Muscle of leg (tissue), 11 donors: ENCODE measurements around the gene CRYL1. TPM values are rescaled to one million over a fixed set of nuclear protein-coding genes. Genes with fewer than 3 reads are reported as not detected.
A peak's percentile ranks its signal among the peaks of the same experiment; 100 is the strongest.

Source experiments
- DNase-seq: peaks from one replicate; pipeline ENCODE4 v3.0.0; 2013
- H3K27ac ChIP-seq: one replicate; pipeline ENCODE4 v1.5.1; 2013; ENCODE audit warnings: mild to moderate bottlenecking, low read length, control low read depth
- H3K27me3 ChIP-seq: one replicate; pipeline ENCODE4 v1.6.1; 2013; ENCODE audit warnings: low read length; ENCODE audit not compliant: control insufficient read depth, insufficient read depth
- H3K36me3 ChIP-seq: one replicate; pipeline ENCODE4 v1.6.1; 2013; ENCODE audit warnings: low read length; ENCODE audit not compliant: control insufficient read depth, insufficient read depth
- H3K4me1 ChIP-seq: one replicate; pipeline ENCODE4 v1.6.1; 2013; ENCODE audit warnings: low read length; ENCODE audit not compliant: control insufficient read depth, insufficient read depth
- H3K4me3 ChIP-seq: one replicate; pipeline ENCODE4 v1.5.1; 2013; ENCODE audit warnings: low read length, control low read depth
- H3K9me3 ChIP-seq: replicated peaks from 2 replicates; pipeline ENCODE4 v1.6.1; 2013; ENCODE audit warnings: low read depth, low read length; ENCODE audit not compliant: control insufficient read depth
- WGBS: methylation state at CpG from one replicate; pipeline ENCODE4 v1.1.5; 2013; ENCODE audit warnings: missing lambda C conversion rate; ENCODE audit not compliant: insufficient coverage; 5-methylcytosine and 5-hydroxymethylcytosine counted together
- polyA plus RNA-seq, 8 donors: library from polyadenylated mRNA; unstranded; fragments of 120-200 nt; gene quantifications; one replicate each; pipeline versions ENCODE4 v1.2.1 to v1.2.3, GENCODE V29; 2013; ENCODE audit warnings: inconsistent platforms in 1 of 8, low replicate concordance in 1 of 8; ENCODE audit not compliant: insufficient read length in 8 of 8, insufficient read depth in 1 of 8
- total RNA-seq: library from RNA; stranded (reverse); fragments of 120-200 nt; gene quantifications from one replicate; pipeline ENCODE4 v1.2.4, GENCODE V29; 2013

Gene CRYL1
- total and polyA plus RNA-seq, 9 donors = 23.6 to 39.1 (median 30.4) TPM

DNA sequence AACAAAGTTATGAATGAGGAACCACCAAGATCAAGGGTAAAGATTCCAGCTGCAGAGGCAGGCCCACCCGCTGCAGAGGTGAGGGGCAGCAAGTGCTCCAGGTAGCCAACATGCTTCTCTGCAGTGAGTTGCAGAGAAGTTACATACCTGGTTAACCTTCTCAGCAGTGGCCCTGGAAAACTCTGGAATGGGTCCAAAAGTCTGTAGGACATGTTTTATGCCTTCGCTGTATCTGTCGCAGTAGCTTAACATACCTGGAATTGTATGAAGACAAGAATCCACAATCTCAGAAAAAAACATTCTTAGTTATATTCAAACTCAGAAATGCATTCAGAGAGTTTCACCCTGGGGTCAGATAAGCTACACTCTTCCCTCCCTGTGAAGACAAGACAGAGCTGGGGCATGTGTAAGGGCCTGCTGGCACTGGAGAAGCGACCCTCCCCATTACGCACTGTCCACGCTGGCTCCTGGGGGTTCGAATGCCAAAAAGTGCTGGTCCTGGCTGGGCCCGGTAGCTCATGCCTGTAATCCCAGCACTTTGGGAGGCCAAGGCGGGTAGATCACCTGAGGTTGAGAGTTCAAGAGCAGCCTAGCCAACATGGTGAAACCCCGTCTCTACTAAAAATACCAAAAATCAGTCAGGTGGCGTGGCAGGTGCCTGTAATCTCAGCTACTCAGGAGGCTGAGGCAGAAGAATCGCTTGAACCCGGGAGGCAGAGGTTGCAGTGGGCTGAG lies 121.0 kb downstream of the CRYL1 start:
- WGBS = 88% methylated on average over 11 of the region's 13 CpGs
- peaks cover 8% of the 10 kb centered on the region for H3K36me3 ChIP-seq

DNA sequence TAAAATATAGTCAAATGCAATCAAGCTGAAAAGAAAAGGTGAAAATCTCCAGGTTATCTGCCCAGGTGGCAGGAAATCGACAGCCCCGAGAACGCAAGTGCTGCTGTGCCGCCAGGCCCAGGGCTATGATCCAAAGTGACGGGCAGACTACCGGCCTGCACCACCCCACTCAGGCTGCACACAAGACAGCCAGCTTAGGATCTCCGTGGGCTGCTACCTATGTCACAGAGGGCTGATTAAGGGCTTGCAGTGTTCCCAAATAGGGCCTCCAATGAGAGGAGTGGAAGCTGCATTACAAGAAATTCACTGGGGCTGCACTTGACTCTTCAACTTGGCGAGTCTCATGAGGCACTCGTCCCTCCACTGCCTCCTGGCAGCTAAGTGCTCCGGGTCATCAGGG lies 121.8 kb downstream of the CRYL1 start:
- no peak for DNase-seq
- Histone ChIP-seq H3K4me3 (no peak overlapping the region), H3K36me3 (peaks cover 8% of the 10 kb centered on the region), H3K9me3 (no peaks in the 10 kb centered on the region), H3K27ac (no peak overlapping the region), H3K4me1 (peaks cover 8% of the 10 kb centered on the region), H3K27me3 (no peaks in the 10 kb centered on the region)
- 82% methylated on average over 7 of the region's 10 CpGs for WGBS

More for the DNA sequence above, 121.0 kb downstream of the CRYL1 start:
- no peaks in the 10 kb centered on the region for H3K9me3 ChIP-seq
- no peak overlapping the region for H3K4me3 ChIP-seq
- H3K27me3 ChIP-seq = no peaks in the 10 kb centered on the region
- H3K4me1 ChIP-seq = peaks cover 8% of the 10 kb centered on the region
- no peak overlapping the region for H3K27ac ChIP-seq
- no peak for DNase-seq

DNA sequence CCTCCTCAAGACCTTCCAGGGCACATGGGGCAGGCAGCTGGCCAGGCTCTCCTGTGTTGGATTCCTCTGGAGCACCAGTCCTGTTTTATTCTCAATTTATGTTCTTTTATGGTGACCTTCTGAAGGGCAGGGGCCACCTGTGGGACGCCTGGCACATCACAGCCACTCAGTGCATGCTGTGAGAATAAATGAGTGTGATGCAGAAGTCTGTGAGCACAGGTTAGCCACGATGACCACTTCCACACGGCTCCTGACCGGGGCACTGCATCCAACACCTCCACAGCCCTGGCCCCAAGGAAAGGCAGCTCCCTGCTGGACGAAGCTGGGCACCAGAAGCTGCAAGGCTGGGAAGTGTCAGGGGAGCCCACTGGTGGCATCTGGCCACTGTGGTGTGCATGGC lies 122.8 kb downstream of the CRYL1 start:
- WGBS = 66% methylated on average over 2 of the region's 5 CpGs
- Histone ChIP-seq H3K4me1 (peaks cover 8% of the 10 kb centered on the region), H3K36me3 (peaks cover 8% of the 10 kb centered on the region), H3K27ac (no peak overlapping the region), H3K9me3 (no peaks in the 10 kb centered on the region), H3K4me3 (no peak overlapping the region), H3K27me3 (no peaks in the 10 kb centered on the region)
- DNase-seq = no peak

DNA sequence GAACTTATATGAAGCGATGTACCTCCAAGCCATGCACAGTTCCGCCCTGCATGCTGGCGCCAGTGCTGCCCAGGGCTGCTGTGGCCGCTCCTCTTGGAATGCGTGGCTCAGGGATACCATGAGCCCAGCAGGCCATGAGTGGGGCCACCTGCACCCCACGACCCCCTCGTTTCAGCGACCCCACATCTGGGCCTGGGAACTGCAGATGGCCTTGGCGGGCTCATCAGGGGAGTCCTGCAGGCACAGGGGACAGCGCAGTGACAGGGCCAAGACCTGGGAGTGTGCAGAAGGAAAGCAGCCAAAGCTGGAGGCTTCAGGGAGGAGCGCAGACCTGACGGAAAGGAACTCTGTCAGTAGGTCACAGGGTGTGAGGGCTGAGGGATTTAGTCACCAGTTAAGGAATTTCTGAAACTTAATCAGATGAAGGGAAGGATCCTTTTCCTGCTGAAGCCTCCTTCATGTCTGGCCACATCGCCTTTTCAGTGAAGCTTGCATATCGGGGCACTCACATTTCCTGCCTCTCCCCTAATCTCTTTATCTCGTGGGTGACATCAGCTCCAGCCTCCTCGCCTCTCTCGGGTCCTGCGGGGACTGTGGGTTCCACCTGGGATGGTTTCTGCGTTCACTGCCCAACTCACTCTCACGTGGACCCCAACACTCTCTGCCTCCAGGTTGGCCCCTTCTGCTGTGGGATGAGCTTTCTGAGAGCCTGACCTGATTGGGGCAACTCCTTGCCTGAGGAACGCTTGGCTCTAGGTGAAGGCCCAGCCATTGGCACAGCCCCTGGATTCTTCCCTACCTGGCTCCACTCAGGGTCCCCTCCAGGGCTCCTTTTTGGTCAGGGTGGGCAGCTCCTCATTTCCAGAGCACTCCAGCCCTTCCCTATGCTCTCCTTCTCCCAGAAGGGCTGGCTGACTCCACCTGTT lies 123.5 kb downstream of the CRYL1 start:
- H3K4me3 ChIP-seq = no peak overlapping the region
- WGBS = 63% methylated on average over 21 of the region's 21 CpGs

DNA sequence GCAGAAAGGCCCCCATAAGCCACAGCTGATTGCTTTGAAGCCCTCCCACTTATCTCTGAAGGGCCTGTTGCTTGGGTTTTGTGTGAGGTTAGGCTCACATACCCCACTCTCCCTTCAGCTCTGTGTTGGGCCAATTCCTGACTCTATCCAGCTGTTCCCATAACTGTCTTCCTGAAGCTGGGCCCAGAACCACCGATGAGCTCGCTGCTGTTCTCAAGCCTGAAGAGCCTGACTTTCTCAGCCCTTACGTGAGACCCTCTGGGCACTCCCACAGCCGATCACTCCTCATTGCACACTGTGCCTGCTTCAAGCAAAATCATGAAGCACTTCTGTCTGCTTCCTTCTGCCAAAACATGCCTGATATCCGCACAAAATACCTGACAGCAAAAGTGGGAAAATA lies 124.1 kb downstream of the CRYL1 start:
- peaks cover 8% of the 10 kb centered on the region for H3K36me3 ChIP-seq
- peak; percentile 33 for DNase-seq
- no peak overlapping the region for H3K4me3 ChIP-seq
- 43% methylated on average over 5 of the region's 5 CpGs for WGBS
- H3K4me1 ChIP-seq = peaks cover 8% of the 10 kb centered on the region
- no peaks in the 10 kb centered on the region for H3K27me3 ChIP-seq
- H3K9me3 ChIP-seq = no peaks in the 10 kb centered on the region
- H3K27ac ChIP-seq = no peak overlapping the region

More for the DNA sequence above, 123.5 kb downstream of the CRYL1 start:
- H3K27ac ChIP-seq = no peak overlapping the region
- peaks cover 8% of the 10 kb centered on the region for H3K4me1 ChIP-seq
- H3K36me3 ChIP-seq = peaks cover 8% of the 10 kb centered on the region
- no peaks in the 10 kb centered on the region for H3K9me3 ChIP-seq
- DNase-seq = no peak
- H3K27me3 ChIP-seq = no peaks in the 10 kb centered on the region

DNA sequence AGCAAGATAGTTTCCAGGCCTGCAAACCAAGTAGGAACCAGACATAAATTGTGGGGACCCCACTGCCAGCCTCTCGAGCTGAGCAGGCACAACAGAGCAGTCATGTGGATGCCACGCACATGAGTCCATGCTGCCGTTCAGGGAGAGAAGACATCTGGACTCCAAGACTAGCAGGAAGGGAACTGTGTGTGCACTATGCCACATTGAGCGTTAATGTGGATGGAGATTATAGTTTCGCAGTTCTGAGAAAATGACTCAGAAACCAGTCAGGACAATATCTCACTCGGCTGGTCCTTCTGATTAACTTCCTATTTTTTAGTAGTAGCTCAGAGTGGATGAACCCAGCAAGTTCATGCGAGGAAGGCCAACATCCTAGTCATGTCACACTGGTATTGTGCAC lies 124.9 kb downstream of the CRYL1 start:
- Histone ChIP-seq H3K27me3 (no peaks in the 10 kb centered on the region), H3K9me3 (no peaks in the 10 kb centered on the region), H3K4me3 (no peak overlapping the region), H3K4me1 (peaks cover 8% of the 10 kb centered on the region), H3K36me3 (peaks cover 8% of the 10 kb centered on the region), H3K27ac (no peak overlapping the region)
- WGBS = 58% methylated on average over 6 of the region's 7 CpGs
- DNase-seq = no peak

DNA sequence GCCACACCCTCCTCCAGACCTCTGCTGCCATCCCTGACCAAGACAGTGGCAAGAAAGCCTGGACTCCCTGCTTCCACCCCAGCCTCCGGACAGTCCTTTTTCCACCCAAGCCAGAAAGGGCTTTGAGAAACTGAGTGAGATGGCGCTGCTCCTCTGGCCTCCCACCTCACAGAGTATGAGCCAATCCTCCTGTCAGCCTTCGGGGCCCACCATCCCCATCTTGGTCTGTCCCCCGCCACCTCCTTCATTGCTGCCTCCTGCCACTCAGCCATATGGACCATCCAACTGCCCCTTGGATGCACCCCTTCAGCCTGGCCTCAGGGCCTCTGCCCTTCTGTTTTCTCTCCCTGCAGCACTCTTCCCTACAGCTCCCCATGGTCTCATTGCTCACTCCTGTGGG lies 125.7 kb downstream of the CRYL1 start:
- H3K4me3 ChIP-seq = no peak overlapping the region
- 89% methylated on average over 4 of the region's 4 CpGs for WGBS
- DNase-seq = no peak
- H3K4me1 ChIP-seq = peaks cover 8% of the 10 kb centered on the region
- no peaks in the 10 kb centered on the region for H3K9me3 ChIP-seq
- peaks cover 8% of the 10 kb centered on the region for H3K36me3 ChIP-seq
- H3K27ac ChIP-seq = no peak overlapping the region
- H3K27me3 ChIP-seq = no peaks in the 10 kb centered on the region

DNA sequence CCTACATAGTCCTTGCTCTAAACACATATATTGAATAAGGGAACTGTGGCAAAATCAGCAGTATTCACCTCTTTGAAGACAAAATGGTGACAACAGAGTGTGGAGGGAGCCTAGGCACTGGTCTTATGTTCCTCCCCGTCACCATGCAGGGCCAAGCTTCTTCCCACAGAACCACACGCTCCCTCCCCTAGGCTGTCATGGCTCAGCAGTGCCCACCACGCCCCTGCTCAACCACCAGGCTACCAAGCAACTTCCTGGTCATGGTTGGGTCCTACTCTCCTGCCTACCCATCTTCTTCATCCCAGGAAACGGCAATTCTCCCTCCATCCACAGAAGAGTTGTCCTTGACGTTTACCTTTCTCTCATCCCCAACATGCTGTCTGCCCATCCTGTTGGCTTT lies 126.1 kb downstream of the CRYL1 start:
- 93% methylated on average over 4 of the region's 5 CpGs for WGBS
- Histone ChIP-seq H3K4me1 (peaks cover 8% of the 10 kb centered on the region), H3K36me3 (peaks cover 8% of the 10 kb centered on the region), H3K27me3 (peaks cover under 1% of the 10 kb centered on the region), H3K27ac (no peak overlapping the region), H3K9me3 (no peaks in the 10 kb centered on the region), H3K4me3 (no peak overlapping the region)
- no peak for DNase-seq

DNA sequence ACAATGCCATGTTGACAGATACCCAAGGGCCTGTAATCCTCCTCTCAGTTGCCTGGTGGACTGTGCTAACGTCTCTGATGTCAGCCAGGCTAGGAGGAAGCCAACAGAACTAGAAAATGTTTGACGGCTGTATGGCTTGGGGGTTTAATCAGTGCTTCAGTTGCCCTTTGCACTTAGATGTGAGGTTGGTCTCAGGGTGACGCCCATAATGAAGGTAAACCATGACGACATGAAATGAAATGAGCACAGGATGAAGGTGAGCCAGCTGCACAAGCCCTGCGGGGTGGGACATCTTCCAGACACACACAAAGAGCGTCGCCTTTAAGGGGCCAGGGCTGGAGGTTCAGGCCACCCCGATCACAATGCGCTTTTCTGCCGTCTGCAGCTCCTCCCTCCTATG lies 127.2 kb downstream of the CRYL1 start:
- WGBS = 81% methylated on average over 9 of the region's 10 CpGs
- H3K4me1 ChIP-seq = peaks cover 8% of the 10 kb centered on the region
- H3K36me3 ChIP-seq = peaks cover 3% of the 10 kb centered on the region
- H3K27me3 ChIP-seq = peaks cover 3% of the 10 kb centered on the region
- no peak overlapping the region for H3K27ac ChIP-seq
- DNase-seq = no peak
- H3K4me3 ChIP-seq = no peak overlapping the region
- H3K9me3 ChIP-seq = no peaks in the 10 kb centered on the region

DNA sequence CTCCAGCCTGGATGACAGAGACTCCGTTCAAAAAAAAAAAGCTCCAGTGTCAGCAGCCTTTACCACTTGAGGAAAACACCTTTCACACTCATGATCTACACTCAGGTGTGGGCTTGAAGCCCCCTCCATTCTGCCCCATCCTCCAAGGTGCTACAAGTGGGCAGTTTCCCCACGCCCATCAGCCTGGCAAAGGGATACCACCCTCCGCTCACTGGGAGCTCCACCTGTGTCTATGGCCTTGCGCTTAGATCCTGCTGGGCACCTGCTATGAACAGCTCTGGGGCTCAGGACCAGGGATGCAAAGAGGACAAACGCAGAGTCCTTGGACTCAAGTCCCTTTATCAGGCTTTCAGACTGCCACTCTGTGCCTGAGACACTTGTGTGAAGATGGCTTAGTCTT lies 127.8 kb downstream of the CRYL1 start:
- 93% methylated on average over 5 of the region's 5 CpGs for WGBS
- H3K4me3 ChIP-seq = no peak overlapping the region
- DNase-seq = no peak
- H3K9me3 ChIP-seq = no peaks in the 10 kb centered on the region
- no peaks in the 10 kb centered on the region for H3K36me3 ChIP-seq
- peaks cover 8% of the 10 kb centered on the region for H3K4me1 ChIP-seq
- H3K27me3 ChIP-seq = peaks cover 3% of the 10 kb centered on the region
- H3K27ac ChIP-seq = no peak overlapping the region
